NT2/D1 (cell line): ENCODE results near the gene ZBTB18.

Experiments
- DNase-seq: peaks from one replicate; pipeline ENCODE4 v3.0.0-alpha.2; 2011; ENCODE audit warnings: low read depth, low spot score
- H3K27me3 ChIP-seq: 2 replicates; pipeline ENCODE4 v1.6.0; 2011; ENCODE audit warnings: mild to moderate bottlenecking; ENCODE audit not compliant: insufficient read length, insufficient read depth
- H3K36me3 ChIP-seq: 2 replicates; pipeline ENCODE4 v1.6.1; 2011; ENCODE audit warnings: mild to moderate bottlenecking, low read length, mixed read lengths; ENCODE audit not compliant: insufficient read depth, insufficient read length
- H3K4me1 ChIP-seq: 2 replicates; pipeline ENCODE4 v1.5.1; 2011; ENCODE audit not compliant: insufficient read depth, insufficient read length
- H3K4me3 ChIP-seq: 2 replicates; pipeline ENCODE4 v1.5.1; 2011; ENCODE audit warnings: low read depth; ENCODE audit not compliant: insufficient read length
- H3K9ac ChIP-seq: 2 replicates; pipeline ENCODE4 v1.6.0; 2011; ENCODE audit warnings: low read depth; ENCODE audit not compliant: insufficient read length
- H3K9me3 ChIP-seq: 2 replicates; pipeline ENCODE4 v1.5.1; 2011; ENCODE audit warnings: mild to moderate bottlenecking, low read length; ENCODE audit not compliant: insufficient read depth
- SUZ12 ChIP-seq: IDR thresholded peaks from 2 replicates; pipeline ENCODE4 v1.6.1; 2011; ENCODE audit not compliant: insufficient read length, insufficient read depth; ENCODE audit errors: extremely low read depth
- YY1 ChIP-seq: IDR thresholded peaks from 2 replicates; pipeline ENCODE4 v1.6.1; 2011; ENCODE audit not compliant: insufficient read length, insufficient read depth
- ZNF274 ChIP-seq: IDR thresholded peaks from 2 replicates; pipeline ENCODE4 v1.6.1; 2011; ENCODE audit warnings: mild to moderate bottlenecking, low read depth, low read length

ZBTB18 gene

DNA sequence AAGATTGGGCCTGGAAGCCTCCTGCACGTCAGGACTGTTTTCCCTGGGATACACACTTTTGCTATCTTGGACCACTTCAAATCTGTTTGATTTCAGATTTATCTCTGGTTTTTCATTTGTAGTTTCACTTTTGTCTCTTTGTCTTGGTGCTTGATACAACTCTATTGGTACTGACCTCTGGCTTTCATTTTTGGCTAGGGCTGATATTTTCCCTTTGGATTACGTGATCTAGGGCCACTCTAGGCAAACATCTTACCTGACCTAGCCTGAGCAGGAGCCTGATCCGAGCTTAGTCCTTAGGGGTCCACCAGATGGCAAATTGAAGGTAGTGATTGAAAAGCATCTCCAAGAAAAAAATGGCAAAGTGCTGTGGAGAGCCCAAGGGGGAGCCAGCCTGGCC lies 39.6 kb downstream of the ZBTB18 start:
- H3K9me3 ChIP-seq: peaks cover 6% of the 10 kb centered on the region; the same call in 1 of the 2 replicates
- no peak overlapping the region for H3K4me3 ChIP-seq
- no peak for DNase-seq
- H3K27me3 ChIP-seq: no peaks in the 10 kb centered on the region
- TF ChIP-seq SUZ12: no peak
- TF ChIP-seq ZNF274: no peak
- no peak for TF ChIP-seq YY1
- no peaks in the 10 kb centered on the region for H3K36me3 ChIP-seq
- H3K9ac ChIP-seq: no peak overlapping the region
- no peaks in the 10 kb centered on the region for H3K4me1 ChIP-seq

DNA sequence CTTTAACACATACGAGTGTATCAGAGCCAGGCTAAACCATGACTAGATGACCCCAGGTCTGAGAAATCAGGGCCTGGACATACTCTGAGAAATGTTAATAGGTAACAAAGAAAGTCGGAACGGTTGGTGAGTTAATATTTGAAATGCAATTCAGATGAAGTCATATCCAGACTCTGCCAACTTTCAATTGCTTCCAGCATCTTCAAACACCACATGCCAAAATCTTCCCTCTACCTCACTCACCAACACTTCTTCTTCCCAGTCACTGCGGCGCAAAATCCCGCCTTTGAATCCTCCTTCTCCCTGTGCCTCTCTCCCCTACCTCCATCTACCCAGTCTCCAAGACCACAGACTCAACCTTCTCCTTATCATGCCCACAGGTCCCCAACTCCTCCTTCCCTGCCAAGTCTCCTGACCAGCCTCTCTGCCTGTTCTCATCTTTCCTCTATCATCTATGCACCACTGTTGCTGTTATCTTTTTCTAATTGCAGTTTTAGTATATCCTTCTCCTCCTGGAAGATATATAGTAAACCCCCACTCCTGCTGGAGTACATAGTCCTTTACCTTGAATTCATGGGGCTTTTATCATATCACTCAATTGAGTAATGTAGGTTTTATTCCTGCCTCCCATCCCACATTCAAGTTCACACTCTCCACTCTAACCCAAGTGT lies 41.3 kb downstream of the ZBTB18 start:
- Histone ChIP-seq H3K27me3 (no peaks in the 10 kb centered on the region), H3K9ac (no peak overlapping the region), H3K9me3 (no peaks in the 10 kb centered on the region), H3K4me3 (no peak overlapping the region), H3K36me3 (no peaks in the 10 kb centered on the region), H3K4me1 (no peaks in the 10 kb centered on the region)
- DNase-seq: no peak
- TF ChIP-seq ZNF274 (no peak), YY1 (no peak), SUZ12 (no peak)

DNA sequence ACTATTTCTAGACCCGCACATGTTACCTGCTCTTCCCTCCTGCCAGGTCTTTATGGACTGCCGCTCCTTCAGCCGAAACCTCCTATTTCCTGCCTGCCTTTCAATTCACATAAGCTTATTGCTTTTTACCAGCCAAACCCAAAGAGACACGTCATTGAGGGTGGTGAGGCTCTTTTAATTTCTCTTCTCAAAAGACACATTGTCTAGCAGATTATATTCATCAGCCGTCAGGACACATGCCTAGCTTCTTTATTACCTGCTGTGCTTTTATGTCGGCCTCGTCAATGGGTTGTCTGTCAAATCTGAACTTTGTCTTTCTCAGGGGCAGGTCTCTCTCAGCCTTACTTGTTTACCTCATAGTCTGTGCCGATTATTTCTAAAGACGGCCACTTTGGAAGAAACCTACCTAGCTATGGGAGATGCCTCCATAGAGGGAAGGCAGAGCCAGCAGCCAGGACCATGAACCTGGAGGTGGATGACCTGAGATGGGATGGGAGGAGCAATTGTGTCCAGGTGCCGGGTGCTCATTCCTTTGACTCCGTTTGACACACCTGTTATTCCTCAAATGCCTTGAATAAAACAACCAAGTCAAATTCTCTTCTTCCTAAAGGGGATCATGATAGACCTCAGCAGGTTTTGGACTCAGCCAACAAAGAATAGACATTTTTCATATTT lies 42.0 kb downstream of the ZBTB18 start:
- no peaks in the 10 kb centered on the region for H3K9me3 ChIP-seq
- H3K4me3 ChIP-seq: no peak overlapping the region
- H3K27me3 ChIP-seq: no peaks in the 10 kb centered on the region
- H3K4me1 ChIP-seq: no peaks in the 10 kb centered on the region
- H3K9ac ChIP-seq: no peak overlapping the region
- no peak for DNase-seq
- no peaks in the 10 kb centered on the region for H3K36me3 ChIP-seq
- TF ChIP-seq SUZ12 (no peak), YY1 (no peak), ZNF274 (no peak)

DNA sequence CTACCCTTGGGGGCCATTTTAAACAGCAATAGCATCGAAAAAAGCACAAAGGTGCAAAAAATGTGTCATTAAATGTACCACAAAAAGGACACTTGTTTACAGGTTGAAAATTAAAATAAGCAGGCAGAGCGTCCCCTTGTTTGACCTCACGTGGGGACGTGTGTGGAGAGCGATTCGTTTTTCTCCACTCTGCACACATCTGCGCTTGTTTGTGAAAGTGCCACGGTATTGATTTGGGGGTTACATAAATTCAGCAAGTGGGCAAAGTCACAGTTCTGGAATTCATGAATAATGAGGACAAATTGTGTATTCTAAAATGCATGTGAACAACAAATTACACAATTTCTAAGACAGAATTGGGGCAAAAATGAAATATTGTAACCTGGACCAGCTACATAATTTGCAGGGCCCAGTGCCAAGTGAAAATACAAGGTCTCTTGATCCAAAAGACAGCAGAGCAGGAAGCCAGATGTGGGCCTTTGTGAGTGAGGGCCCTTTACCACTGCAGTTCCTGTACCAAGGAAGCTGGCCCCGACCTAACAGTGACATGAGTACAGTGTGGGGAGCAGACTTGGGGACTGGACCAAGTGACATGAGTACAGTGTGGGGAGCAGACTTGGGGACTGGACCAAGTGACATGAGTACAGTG lies 43.9 kb downstream of the ZBTB18 start:
- no peak overlapping the region for H3K4me3 ChIP-seq
- H3K9me3 ChIP-seq: 0 out of 2 replicates have a peak, but pooled peaks cover 9% of the 10 kb centered on the region
- H3K9ac ChIP-seq: no peak overlapping the region
- H3K4me1 ChIP-seq: no peaks in the 10 kb centered on the region
- no peak for TF ChIP-seq ZNF274
- no peak for TF ChIP-seq YY1
- TF ChIP-seq SUZ12: no peak
- no peaks in the 10 kb centered on the region for H3K27me3 ChIP-seq
- DNase-seq: no peak
- H3K36me3 ChIP-seq: no peaks in the 10 kb centered on the region

DNA sequence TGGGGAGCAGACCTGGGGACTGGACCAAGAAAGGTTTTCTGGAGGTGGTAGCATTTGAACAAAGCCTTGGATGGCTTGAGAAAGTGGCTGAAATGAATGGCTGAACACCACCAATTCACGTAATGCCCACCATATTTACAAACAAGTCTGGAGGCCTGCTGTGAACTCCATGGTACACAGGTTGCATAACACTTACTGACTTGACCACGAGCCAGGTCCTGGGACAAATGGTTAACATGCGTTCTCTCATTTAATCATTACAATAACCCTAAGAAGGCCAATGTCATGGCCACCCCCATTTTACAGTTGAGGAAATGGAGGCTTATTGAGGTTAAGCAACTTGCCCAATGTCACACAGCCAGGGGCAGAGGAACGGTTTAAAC lies 44.4 kb downstream of the ZBTB18 start:
- no peaks in the 10 kb centered on the region for H3K4me1 ChIP-seq
- H3K4me3 ChIP-seq: no peak overlapping the region
- TF ChIP-seq ZNF274 (no peak), SUZ12 (no peak), YY1 (no peak)
- no peaks in the 10 kb centered on the region for H3K27me3 ChIP-seq
- 0 out of 2 replicates have a peak, but pooled peaks cover 9% of the 10 kb centered on the region for H3K9me3 ChIP-seq
- DNase-seq: no peak
- no peaks in the 10 kb centered on the region for H3K36me3 ChIP-seq
- no peak overlapping the region for H3K9ac ChIP-seq

DNA sequence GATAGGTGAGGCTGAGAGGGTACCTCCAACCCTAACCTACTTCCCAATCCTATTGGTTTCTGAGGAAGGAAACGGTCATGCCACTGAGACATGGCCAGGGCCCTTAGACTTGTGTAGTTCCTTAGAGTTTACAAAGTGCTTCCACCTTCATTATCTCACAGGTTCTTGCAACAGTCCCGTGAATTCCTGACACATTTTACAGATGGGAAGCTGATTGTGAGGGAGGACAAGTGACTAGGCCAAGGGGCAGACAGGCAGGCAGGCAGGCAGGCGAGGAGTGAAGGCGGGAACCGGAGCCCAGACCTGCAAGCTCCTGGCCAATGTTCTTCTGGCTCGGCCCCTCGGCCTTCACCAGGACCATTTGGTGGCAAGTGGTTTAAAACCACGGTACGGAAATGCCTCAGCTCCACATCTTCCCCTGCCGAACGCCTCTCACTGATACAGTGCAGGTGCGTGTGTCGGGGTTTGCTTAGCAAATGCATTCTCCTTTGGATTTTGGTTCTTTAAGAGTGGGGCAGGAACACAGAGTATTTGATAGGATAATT lies 45.1 kb downstream of the ZBTB18 start:
- Histone ChIP-seq H3K4me1 (peaks cover 3% of the 10 kb centered on the region), H3K4me3 (no peak overlapping the region), H3K9ac (no peak overlapping the region), H3K36me3 (no peaks in the 10 kb centered on the region), H3K9me3 (0 out of 2 replicates have a peak, but pooled peaks cover 9% of the 10 kb centered on the region), H3K27me3 (no peaks in the 10 kb centered on the region)
- no peak for DNase-seq
- TF ChIP-seq YY1 (no peak), SUZ12 (no peak), ZNF274 (no peak)

DNA sequence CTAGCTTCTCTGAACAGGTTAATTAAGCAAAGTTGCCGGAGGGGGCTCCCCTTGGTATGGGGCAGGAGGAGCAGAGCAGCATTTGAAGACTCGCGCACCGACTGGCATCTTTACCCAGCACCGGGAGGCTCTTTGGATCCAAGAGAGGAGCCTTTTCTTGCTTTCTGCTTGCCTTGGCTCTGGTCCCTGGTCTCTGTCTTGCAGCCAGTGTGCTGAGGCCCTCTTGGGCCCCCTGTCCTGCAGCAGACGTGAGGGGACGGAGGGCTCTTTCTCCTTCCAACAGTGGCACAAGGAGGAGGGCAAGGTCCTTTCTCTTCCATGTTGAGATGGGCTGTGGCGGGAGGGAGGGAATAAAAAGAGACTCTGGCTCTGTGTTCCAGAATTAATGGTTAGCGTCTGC lies 45.6 kb downstream of the ZBTB18 start:
- H3K4me1 ChIP-seq: peaks cover 3% of the 10 kb centered on the region
- no peak for TF ChIP-seq YY1
- TF ChIP-seq SUZ12: no peak
- no peak for TF ChIP-seq ZNF274
- H3K27me3 ChIP-seq: no peaks in the 10 kb centered on the region
- H3K4me3 ChIP-seq: no peak overlapping the region
- no peaks in the 10 kb centered on the region for H3K36me3 ChIP-seq
- H3K9ac ChIP-seq: no peak overlapping the region
- no peak for DNase-seq
- H3K9me3 ChIP-seq: 0 out of 2 replicates have a peak, but pooled peaks cover 9% of the 10 kb centered on the region
